Stimulated activated naive CD4-positive, alpha-beta T cell treated with Interleukin-2 at 50 U/mL for 16 hours (primary cell): ENCODE results near the gene CCDC136.
A peak's percentile ranks its signal among the peaks of the same experiment; 100 is the strongest.

Source experiments
- DNase-seq: peaks from one replicate; lab custom pipeline; 2025; lab: John Stamatoyannopoulos, UW

CCDC136 gene

GRCh38 chr7:128831994-128832879, 40.5 kb downstream of the CCDC136 start:
- DNase-seq, result no peak

- DNase-seq, result no peak
Observed at GRCh38 chr7:128832880-128833147, 41.0 kb downstream of the CCDC136 start.

DNA sequence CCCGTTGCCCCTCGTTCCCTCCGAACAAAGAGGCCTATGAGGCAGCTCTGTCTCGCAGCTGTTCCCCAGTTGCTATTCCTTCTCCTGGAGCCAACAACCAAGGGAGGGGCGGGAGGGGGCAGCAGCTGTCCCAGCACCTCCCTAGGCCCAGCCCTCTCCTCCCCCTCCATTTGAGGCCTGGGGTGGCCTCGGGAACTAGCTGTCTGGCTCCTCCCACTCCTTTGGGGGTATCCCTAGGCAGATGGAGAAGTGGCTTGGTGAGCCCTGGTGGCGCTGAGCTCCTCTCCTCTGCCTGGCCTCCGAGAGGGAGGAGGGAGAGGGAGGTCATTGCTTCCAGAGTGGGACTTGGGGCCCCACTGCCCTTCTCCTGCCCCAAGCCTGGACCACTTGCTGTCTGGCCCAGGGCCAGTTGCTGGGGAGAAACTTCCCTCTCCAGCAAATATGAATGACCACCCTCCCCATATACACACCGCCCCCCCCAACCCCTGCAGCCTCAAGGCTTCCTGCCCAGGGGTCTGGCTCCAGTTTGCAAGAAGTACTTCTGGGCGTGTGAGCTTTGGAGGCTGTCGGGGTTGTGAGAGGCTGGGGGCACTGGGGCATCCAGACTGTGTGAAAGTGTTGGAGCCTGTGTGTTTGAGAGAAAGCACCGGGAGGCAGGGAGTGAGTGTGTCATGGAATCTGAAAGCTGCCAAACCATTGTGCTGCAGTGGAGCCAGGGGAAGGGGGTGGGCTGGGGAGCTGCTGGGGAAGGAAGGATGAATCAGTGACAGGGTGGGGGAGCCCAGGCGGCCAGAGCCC, 41.6 kb downstream of the CCDC136 start:
- no peak for DNase-seq

GRCh38 chr7:128833946-128834325, 42.2 kb downstream of the CCDC136 start:
- DNase-seq, result no peak

DNA sequence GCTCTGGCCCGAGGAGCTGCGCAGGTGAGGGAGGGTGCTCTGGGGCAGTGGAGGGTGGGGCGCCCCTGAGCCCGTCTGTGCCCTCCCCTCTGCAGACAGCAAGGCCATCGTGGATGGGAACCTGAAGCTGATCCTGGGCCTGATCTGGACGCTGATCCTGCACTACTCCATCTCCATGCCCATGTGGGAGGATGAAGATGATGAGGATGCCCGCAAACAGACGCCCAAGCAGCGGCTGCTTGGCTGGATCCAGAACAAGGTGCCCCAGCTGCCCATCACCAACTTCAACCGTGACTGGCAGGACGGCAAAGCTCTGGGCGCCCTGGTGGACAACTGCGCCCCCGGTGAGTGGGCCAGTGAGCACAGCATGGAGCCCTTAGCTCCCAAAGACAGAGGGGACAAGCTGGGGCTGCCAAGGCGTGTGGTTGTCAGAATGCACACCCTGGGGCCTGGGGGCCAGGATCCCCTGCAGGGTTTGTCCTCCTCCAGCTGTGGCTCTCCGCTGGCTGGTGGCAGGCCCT, 43.5 kb downstream of the CCDC136 start:
- no peak for DNase-seq

GRCh38 chr7:128835790-128836641, 44.2 kb downstream of the CCDC136 start:
- DNase-seq, result no peak

- no peak for DNase-seq
Observed at GRCh38 chr7:128836729-128837348, 45.1 kb downstream of the CCDC136 start.

DNA sequence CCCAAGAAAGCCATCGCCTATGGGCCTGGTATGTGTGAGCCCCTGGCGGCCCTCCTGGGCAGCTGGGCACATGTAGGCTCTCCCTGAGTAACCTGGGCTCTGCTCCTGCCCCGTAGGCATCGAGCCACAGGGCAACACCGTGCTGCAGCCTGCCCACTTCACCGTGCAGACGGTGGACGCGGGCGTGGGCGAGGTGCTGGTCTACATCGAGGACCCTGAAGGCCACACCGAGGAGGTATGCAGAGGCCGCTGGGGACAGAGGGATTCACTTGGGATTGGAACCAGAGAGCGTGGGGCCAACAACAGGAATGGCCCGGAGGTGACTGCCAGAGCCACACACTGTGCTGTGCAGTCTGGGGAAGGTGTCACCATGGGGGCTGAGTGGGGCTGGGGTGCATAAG, 45.8 kb downstream of the CCDC136 start:
- DNase-seq, result no peak

DNA sequence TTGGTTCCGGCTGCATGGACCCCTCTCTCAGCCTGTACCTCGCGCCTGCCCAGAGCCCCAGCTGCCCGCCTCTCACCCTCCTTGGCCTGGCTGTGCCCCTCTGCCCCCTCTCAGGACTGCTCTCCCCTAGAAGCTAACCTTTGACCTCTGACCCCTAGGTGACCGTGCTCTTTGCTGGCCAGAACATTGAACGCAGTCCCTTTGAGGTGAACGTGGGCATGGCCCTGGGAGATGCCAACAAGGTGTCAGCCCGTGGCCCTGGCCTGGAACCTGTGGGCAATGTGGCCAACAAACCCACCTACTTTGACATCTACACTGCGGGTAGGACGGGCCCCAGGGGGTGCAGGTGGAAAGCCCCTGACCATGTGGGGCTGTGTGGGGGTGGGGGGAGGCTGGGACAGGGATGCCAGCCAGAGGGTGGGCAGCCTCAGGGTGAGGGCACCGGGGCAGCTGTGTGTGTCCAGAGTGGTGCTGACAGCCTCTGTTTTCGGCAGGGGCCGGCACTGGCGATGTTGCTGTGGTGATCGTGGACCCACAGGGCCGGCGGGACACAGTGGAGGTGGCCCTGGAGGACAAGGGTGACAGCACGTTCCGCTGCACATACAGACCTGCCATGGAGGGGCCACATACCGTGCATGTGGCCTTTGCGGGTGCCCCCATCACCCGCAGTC, 46.5 kb downstream of the CCDC136 start:
- DNase-seq, result no peak

GRCh38 chr7:128838981-128839731, 47.4 kb downstream of the CCDC136 start:
- no peak for DNase-seq

DNA sequence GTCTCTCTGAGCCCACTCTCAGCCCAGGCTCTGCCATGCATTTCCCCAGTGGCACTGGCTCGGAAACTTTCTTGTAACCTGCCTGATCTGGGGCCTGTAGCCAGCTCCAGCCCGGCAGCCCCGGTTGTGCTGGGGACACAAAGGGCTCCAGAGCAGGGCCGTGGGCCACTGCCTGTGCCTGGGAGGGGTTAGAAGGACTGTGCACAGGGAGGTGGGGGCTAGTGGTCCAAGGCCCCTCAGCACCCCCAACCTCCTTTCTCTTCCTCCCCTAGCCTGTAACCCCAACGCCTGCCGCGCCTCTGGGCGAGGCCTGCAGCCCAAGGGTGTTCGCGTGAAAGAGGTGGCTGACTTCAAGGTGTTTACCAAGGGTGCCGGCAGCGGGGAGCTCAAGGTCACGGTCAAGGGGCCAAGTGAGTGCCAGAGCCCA, 48.0 kb downstream of the CCDC136 start:
- DNase-seq, result no peak

DNA sequence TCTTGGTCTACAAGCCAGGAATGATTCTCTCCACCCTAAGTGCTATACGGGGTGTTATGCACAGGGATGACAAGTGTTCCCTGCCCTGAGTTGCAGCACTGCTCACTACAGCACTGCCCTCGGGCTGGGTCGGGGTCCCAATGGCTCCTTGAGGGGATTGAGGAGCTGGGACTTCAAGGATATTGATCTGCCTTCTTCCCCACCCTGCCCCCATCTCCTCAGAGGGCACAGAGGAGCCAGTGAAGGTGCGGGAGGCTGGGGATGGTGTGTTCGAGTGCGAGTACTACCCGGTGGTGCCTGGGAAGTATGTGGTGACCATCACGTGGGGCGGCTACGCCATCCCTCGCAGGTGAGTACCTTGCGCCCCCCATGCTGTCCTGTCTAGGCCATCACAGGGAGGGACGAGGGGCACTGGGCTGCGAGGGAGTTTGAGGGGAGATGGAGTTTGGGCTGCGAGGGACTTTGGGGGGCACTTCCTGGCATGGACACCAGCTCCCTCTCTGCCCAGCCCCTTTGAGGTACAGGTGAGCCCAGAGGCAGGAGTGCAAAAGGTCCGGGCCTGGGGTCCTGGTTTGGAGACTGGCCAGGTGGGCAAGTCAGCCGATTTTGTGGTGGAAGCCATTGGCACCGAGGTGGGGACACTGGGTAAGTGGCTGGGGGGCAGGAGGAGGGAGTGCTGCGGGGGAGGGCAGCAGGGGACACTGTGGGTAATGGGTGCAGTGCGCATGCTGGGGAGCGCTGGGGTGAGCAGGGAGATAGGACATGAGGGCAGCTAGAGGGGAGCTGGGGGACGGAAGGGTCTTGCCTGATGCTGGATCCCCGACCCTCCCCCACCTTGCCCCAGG, 48.8 kb downstream of the CCDC136 start:
- no peak for DNase-seq

- no peak for DNase-seq
Observed at GRCh38 chr7:128841171-128841690, 49.5 kb downstream of the CCDC136 start.

GRCh38 chr7:128841921-128842673, 50.3 kb downstream of the CCDC136 start:
- peak; percentile 42 for DNase-seq

- no peak for DNase-seq
Observed at GRCh38 chr7:128842674-128843641, 51.2 kb downstream of the CCDC136 start.

GRCh38 chr7:128843938-128844621, 52.3 kb downstream of the CCDC136 start:
- no peak for DNase-seq
